GM18505 (cell line): ENCODE data around the gene ZNF576.
"Not testable (repeated sequence)": the region's sequence is repeated elsewhere in the genome, so short reads cannot be mapped to it uniquely, and the experiment has no call there.

Experiments used
- ATAC-seq: cut with Tn5 transposase; IDR thresholded peaks from one replicate; pipeline ENCODE4 v1.9.1; 2021; ENCODE audit not compliant: unreplicated experiment
- POLR2A ChIP-seq: IDR thresholded peaks from 4 replicates; pipeline ENCODE4 v1.6.1; 2011; ENCODE audit warnings: borderline replicate concordance; ENCODE audit not compliant: insufficient read depth, insufficient read length; ENCODE audit errors: extremely low read depth

The ZNF576 gene, protein sequence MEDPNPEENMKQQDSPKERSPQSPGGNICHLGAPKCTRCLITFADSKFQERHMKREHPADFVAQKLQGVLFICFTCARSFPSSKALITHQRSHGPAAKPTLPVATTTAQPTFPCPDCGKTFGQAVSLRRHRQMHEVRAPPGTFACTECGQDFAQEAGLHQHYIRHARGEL

DNA sequence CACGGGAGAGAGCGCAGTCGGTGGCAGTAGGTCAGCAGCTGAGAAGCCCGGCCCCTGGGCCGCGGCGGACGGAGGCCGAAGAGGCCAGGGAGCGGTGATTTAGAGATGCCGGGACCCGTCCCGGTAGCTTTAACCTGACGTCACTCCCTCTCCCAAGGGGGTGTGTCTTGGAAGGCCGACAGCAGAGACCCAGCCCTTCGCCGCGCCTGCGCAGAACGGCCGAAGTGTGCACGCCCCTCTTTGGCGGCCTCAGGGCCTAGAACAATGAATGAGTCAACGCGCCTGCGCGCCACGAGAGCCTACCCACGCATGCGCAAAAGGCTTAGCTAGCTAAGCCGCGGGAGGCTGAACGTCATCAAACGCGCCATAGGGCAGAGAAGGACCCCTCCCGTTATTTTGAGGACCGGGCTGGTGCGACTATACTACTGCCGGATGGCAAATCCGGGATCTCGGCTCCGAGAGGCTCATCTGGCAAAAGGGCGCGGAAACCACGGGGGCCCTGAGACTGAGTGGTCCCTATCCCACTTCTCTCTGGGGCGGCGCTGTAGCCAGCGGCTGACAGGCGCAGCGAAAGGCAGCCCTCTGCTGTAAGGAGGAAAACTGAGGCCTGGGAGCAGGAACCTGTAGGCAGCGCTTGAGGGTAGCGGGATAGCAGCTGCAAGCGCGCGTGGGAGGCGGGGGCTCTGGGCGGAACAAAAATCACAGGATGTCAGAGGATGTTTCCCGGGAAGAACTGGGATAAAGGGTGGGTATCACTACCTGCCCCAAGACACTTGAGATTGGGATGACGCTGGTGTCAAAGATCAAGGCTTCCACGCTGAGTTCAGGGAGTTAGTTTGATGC lies at the start of gene ZNF576, which contains the start of gene IRGQ:
ZNF576 (plus strand) TSS at position 597 of the 843 bp plus-strand sequence. CDS start 514 bp downstream, outside the sequence.
IRGQ (minus strand) TSS at position 136 of the 843 bp plus-strand sequence. CDS start 796 bp downstream, outside the sequence.
- TF ChIP-seq POLR2A: peak; percentile 66
- ATAC-seq: peak; percentile 68

- not testable (repeated sequence) for ATAC-seq
Observed at GRCh38 chr19:43547926-43548325, 48.5 kb upstream of the ZNF576 start.

DNA sequence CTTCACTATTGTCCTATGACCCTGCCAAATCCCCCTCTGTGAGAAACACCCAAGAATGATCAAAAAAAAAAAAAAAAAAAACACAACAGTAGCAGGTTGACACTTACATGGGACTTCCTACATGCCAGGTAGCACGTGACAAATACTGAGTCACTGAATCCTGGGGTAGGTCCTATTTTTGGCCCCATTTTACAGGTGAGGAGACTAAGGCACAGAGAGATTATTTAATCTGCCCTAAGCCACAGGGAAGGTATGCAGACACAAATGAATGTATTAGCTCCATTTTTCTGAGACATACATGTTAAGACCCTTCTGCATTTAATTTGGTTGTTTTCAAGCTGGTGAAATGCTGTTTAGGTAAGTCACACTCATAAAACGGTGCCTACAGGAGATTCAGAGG lies 47.7 kb upstream of the ZNF576 start:
- TF ChIP-seq POLR2A: no peak
- no peak for ATAC-seq

GRCh38 chr19:43551399-43552197 lies 44.8 kb upstream of the ZNF576 start:
- no peak for TF ChIP-seq POLR2A
- ATAC-seq: no peak

GRCh38 chr19:43552198-43552450 lies 44.3 kb upstream of the ZNF576 start:
- no peak for ATAC-seq
- TF ChIP-seq POLR2A: no peak

DNA sequence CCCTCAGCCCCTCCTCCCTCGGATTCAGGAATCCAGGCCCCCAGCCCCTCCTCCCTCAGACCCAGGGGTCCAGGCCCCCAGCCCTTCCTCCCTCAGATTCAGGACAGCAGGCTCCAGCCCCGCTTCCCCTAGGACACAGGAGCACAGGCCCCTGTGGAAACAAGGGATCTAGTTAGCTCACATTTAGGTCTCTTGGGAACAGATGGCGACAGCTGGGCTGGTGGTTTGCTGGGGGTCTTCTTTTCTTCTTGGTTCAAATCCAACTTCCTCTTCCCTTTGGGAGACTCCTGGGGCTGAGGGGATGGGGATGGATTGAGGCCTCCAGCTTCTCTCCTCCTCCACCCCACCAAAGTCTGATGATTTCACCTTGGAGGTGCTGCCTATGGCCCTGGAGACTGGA lies 43.8 kb upstream of the ZNF576 start:
- no peak for TF ChIP-seq POLR2A
- ATAC-seq: no peak

DNA sequence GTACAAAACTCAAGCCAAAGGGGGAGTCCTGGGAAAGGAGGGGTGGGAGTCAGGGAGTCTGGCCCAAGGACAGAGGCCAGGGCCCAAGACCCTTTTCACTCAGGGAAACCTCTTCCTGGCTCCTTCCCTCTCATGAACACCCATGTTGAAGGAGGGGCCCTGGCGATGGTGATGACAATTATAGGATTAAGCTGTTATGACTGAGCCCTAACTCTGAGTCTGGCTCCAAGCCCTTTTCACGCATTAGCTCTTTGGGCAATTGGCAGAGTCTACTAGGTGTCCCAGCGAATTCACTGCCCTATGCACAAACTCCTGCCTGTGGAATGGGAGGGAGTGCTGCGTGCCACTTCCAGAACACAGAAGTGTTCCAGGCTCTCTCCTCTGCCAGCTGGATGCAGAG lies 42.7 kb upstream of the ZNF576 start:
- ATAC-seq: no peak
- no peak for TF ChIP-seq POLR2A

DNA sequence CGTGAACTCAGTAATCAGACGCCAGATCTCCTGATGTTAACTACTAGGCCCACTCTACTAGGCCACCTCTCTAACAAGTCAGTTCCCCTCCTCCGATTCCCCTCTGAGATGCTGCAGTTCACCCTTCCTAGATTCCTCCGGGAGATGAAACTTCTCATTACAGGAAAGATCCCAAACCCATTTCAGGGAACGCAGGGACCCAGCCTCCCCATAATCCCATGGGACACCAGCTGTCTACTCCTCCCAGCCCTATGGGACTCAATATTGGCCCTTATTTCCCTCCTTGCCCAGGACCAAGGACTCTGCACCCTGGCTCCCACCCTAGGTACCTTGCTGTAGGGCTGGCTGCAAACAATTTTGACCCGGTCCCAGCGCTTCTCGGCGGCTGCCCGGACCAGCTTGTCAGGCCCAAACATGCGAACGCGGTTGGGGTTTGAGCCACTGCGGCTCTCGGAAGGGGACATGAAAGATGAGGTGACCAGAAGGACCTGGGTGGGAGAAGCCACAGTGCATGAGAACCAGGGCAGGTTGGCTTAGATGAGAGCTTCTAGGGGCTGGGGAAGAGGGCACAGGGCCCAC lies 42.0 kb upstream of the ZNF576 start:
- ATAC-seq: no peak
- no peak for TF ChIP-seq POLR2A

GRCh38 chr19:43555185-43555770 lies 41.1 kb upstream of the ZNF576 start:
- TF ChIP-seq POLR2A: no peak

GRCh38 chr19:43560687-43561086 lies 35.7 kb upstream of the ZNF576 start:
- ATAC-seq: no peak

More at GRCh38 chr19:43555185-43555770, 41.1 kb upstream of the ZNF576 start:
- no peak for ATAC-seq

GRCh38 chr19:43561139-43561970 lies 35.0 kb upstream of the ZNF576 start:
- no peak for TF ChIP-seq POLR2A
- no peak for ATAC-seq

More at GRCh38 chr19:43560687-43561086, 35.7 kb upstream of the ZNF576 start:
- no peak for TF ChIP-seq POLR2A

GRCh38 chr19:43562226-43562697 lies 34.1 kb upstream of the ZNF576 start:
- TF ChIP-seq POLR2A: no peak
- ATAC-seq: no peak

- TF ChIP-seq POLR2A: no peak
- peak; percentile 70 for ATAC-seq
Observed at GRCh38 chr19:43562698-43563241, 33.6 kb upstream of the ZNF576 start.
